HL-60/S4 treated with phorbol 12-myristate 13-acetate at 8.2 ng/mL for 4 days and 3 days (cell line): ENCODE measurements around the gene ACACA.
"Not testable (repeated sequence)": the region's sequence is repeated elsewhere in the genome, so short reads cannot be mapped to it uniquely, and the experiment has no call there.

ENCODE experiments used
- in situ Hi-C: fragments of 300-500 bp; cut with MboI; formaldehyde crosslinking; loops from 2 replicates; pipeline ENCODE4 v1.15.0; 2022; ENCODE audit warnings: low sequenced_read_pairs

ACACA gene

GRCh38 chr17:37406635-37407461 is at the start of gene ACACA, which contains the start of gene TADA2A:
ACACA (minus strand) TSS chr17:37406836; CDS start chr17:37406299, 537 bp downstream.
TADA2A (plus strand) TSS chr17:37406886; CDS start chr17:37411366, 4,480 bp downstream.
- in situ Hi-C loops, result no loop called here

- in situ Hi-C loops, result no loop called here
Observed at GRCh38 chr17:37450112-37450511, 43.5 kb upstream of the ACACA start.

GRCh38 chr17:37447641-37448040 is 41.0 kb upstream of the ACACA start:
- in situ Hi-C loops, result no loop called here

- in situ Hi-C loops, result no loop called here
Observed at GRCh38 chr17:37446027-37446426, 39.4 kb upstream of the ACACA start.

GRCh38 chr17:37441369-37442014 is 34.9 kb upstream of the ACACA start:
- in situ Hi-C loops, result not testable (repeated sequence)

GRCh38 chr17:37440424-37440823 is 33.8 kb upstream of the ACACA start:
- in situ Hi-C loops, result no loop called here

- in situ Hi-C loops, result no loop called here
Observed at GRCh38 chr17:37438141-37438540, 31.5 kb upstream of the ACACA start.

GRCh38 chr17:37432671-37433070 is 26.0 kb upstream of the ACACA start:
- in situ Hi-C loops, result no loop called here

- in situ Hi-C loops, result no loop called here
Observed at GRCh38 chr17:37430051-37430627, 23.5 kb upstream of the ACACA start.

- in situ Hi-C loops, result no loop called here
Observed at GRCh38 chr17:37429453-37429852, 22.8 kb upstream of the ACACA start.

GRCh38 chr17:37429039-37429438 is 22.4 kb upstream of the ACACA start:
- in situ Hi-C loops, result no loop called here

GRCh38 chr17:37425268-37425667 is 18.6 kb upstream of the ACACA start:
- in situ Hi-C loops, result no loop called here

GRCh38 chr17:37422971-37423625 is 16.5 kb upstream of the ACACA start:
- in situ Hi-C loops, result no loop called here

- in situ Hi-C loops, result no loop called here
Observed at GRCh38 chr17:37417852-37418251, 11.2 kb upstream of the ACACA start.

GRCh38 chr17:37413875-37414519 is 7.4 kb upstream of the ACACA start:
- in situ Hi-C loops, result no loop called here

GRCh38 chr17:37410357-37410756 is 3.7 kb upstream of the ACACA start:
- in situ Hi-C loops, result no loop called here

- in situ Hi-C loops, result not testable (repeated sequence)
Observed at GRCh38 chr17:37408145-37408479, 1.5 kb upstream of the ACACA start.

- in situ Hi-C loops, result no loop called here
Observed at GRCh38 chr17:37405955-37406634, 541 bp downstream of the ACACA start.

- in situ Hi-C loops, result not testable (repeated sequence)
Observed at GRCh38 chr17:37405522-37405921, 1.1 kb downstream of the ACACA start.

- in situ Hi-C loops, result no loop called here
Observed at GRCh38 chr17:37400505-37400904, 6.1 kb downstream of the ACACA start.
